Hematopoietic multipotent progenitor cell (in vitro differentiated cells): Measurements from ENCODE around the gene GRM7. TPM values are rescaled to one million over a fixed set of nuclear protein-coding genes. Genes with fewer than 3 reads are reported as not detected.

ENCODE experiments used
- DNase-seq, 3 donors: peaks; one replicate each; pipeline ENCODE4 v3.0.0-alpha.2; 2011 to 2015; ENCODE audit warnings: low read depth in 2 of 3, low spot score in 2 of 3
- total RNA-seq: library from RNA; depleted of rRNA; stranded (reverse); fragments of >200 nt; gene quantifications from one replicate; pipeline ENCODE4 v1.2.3, GENCODE V29; 2012

GRM7 gene
- total RNA-seq, 1 donor = under 0.01 TPM

DNA sequence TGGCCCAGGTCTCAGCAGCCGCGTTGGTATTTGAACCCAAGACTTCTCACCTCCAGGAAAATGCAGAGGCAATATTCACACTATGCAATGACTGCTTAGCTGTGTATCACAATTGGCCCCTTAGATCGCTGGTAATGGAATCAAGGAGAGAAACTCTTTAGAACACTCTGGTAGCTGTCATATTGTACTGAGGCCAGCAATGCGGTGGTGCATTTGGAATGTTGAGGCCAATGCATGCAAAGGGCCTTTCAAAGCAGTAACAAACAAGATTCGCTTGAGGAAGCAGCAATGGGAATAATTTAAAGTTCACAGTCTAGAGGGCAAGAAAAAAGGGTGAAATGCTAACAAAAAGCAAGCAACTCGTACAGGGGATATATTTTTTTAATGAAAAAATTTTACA is 764.1 kb downstream of the GRM7 start:
- no peak for DNase-seq

DNA sequence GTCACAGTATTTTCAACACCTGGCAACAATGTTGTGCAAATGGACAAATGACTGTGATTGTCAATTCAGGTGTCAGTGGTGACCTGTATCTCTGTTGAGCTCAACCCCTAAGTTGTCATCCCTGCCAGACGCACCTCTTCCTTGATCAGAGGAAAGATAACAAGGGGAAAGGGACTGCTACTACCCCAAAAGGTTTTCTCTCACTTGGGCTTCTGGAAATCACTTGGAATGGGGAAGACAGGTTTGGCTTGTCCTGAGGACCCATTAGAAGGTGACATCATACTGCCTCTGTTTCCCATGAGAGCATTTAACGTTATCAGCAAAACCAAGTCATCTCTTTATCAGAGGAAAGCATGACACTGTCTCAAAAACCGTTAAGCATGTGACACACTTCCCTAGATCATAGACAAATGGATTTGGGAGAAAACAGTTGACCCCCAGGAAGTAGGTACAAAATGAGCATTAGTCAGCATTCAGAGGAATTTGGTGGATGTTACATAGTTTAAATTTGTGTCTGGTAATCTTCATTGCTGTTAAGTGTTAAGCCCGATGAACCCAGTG is 769.5 kb downstream of the GRM7 start:
- no peak for DNase-seq

DNA sequence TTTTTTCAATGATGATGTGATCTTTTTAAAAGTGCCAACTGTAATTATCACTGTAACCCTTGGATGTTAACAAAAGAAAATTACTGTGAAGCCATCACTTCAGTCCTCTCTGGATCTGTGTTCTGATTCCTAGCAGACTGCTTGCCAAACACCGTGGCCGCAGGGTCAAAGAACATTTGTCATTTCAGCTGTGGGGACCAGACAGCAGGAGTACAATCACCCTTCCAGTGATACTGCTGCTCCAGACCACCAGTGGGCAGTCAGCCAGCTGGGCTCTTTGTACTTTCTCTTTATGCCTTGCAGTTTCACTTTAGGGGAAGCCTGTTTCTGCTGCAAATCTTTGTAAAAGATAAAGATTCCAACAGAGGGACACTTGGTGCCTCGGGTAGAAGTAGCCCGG is 770.0 kb downstream of the GRM7 start:
- peak in 2 of 3 donors; percentile 58 to 83 for DNase-seq

DNA sequence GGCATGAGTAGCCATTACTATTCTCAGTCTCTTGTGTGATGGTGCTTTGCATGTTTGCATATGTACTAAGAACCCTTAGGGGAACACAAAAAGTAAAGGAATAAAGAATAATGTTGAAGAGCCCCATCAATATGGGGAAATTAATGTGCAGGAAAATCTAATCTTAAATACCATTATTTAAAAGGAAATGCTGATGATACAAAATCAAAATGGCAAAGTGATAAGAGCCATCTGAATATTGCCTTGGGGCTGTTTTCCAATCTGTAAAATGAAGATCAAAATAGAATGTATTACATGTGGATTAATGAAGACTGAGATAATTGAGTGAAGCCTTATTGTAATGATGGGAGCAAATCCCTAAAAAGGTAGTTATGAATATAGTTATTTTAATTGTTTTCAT is 771.4 kb downstream of the GRM7 start:
- no peak for DNase-seq

DNA sequence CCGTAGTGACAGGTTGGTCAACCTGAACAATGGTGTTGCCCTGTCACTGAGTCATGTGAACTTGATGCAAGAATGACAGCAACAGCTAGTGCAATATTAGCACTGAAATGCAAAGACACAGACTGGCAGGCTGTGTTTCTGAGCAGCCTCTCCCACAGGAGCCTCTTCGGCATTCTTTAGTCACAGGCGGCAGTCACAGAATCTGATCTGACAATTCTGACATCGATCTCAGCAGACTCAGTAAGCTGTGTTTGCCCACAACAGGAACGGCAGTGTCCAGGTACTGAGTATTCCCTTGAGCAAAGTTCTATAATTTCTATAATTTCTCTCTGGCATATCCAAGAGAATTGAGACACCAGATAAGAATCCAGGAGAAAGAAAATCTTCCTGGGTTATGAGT is 776.8 kb downstream of the GRM7 start:
- no peak for DNase-seq

DNA sequence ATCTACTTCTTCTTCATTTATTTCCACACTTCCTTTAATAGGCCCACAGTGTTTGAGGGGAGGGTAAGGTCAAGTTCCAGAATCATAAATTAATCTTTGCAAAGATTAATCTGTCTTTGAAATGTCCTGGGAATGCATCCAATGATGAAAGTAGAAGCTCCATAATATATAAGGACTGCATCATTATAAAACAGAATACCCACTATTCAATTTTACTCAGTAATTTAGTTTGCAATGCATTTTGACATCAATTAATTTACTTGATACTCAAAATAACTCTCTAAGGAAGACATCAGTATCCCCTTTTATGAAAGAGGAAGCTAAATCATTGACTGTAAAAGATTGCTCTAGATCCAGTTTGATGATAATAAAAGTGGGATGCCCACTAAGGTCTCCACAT is 777.2 kb downstream of the GRM7 start:
- no peak for DNase-seq

DNA sequence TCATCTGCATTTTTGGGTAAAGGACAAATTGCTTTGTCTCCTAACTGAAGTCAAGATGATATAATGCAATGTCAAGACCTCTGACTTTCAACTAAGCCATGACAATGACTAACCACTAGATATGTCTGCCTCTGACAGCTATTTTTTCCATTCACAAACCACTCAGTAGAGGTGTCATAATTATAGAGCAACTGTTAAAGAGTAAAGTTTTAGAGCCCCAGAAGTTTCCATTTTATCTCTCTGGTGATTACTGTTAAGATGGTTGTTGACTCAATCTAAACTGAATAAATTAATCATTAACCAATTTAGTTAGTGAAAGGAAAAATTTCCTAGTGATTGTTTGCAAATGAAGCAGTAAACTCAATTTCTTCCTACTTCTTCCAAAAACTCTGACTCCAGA is 779.9 kb downstream of the GRM7 start:
- no peak for DNase-seq

DNA sequence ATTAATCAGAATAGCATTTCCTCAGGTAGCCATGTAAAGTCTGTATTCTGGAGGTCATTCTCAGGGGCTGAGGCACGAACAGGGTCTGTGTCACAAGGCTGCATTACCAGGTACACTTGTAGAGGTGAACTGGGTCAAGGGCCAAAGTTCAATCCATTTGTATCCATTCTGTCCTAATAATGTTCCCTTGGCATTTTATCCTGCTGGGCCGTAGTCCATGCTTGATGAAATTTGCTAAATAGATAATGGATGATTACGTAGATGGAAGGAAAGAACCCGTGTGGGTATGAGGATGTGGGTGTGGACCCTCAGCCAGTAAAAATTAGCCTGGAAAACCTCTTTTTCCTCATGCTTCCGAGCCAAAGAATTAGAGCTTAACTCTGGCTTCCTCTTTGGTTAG is 785.9 kb downstream of the GRM7 start:
- DNase-seq = no peak

DNA sequence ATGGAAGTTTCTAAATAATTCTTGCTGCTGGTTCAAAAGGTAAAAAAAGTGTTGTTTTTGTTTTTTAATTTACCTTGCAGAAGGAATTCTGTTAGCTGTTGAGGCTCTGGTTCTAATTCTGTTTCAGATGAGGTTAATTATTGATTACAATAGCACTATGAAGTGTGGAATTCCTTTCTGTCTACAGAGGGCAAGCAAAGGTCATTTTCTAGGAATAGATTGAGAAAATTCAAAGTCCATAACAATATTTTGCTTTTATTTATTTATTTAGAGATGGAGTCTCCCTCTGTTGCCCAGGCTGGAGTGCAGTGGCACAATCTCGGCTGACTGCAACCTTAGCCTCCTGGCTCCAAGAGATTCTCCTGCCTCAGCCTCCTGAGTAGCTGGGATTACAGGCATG is 789.6 kb downstream of the GRM7 start:
- no peak for DNase-seq

DNA sequence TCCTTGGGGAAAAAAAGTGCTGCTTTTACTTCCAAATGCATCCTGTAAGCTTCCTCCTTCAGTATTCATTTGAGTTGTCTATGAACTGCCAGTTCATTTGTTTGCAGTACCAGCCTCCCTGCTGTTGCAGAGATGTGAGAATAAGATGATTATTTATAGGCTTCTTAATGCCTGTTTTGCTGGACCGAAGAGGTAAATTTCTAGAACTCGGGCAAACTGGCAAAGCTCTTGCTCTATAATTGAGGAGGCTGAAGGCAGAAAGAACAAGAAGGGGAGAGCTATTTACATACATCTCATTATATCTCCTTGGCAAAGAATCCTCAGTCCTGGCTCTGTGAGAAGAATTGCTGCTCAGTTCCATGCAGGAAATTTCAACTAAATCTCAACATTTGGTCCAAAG is 790.4 kb downstream of the GRM7 start:
- DNase-seq = no peak

DNA sequence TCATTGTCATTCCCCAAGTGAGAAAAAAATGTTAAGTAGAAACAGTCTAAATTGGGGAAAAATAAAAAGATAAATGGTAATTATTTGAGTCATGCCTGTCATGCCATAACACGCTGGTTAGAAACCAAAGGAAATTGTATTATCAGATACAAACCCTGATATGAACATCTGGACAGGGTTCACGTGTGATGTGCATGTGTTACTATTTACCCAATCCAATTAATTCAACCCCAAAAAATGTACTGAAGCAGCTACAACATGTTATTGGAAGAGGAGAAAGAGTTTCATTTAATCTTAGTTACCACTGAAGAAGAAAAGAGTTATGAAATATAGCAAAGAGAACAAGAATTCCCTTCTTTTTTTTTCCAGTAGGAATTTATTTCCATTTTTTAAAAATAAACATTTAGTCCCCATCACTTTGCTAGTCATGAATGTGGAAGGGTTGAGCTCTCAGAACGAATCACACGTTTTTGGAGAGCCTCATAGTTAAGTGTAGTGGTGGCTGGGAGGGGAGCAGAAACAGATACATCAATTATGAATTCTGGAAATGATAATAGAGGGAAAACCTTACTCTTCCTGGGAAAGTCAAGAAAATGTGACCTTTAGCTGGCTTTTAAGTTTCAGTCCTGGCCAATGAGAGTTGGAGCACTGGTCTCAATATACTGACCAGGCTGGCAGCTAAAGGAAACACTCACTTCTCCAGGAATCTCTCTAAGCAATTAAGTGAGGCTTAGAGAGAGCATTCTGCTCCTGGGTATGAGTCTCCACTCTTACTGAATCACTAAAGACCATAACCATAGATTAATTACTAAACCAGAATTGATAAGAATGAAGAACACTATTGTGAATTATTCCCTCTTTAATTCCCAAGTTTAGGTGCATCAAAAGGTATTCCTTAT is 796.5 kb downstream of the GRM7 start:
- no peak for DNase-seq

DNA sequence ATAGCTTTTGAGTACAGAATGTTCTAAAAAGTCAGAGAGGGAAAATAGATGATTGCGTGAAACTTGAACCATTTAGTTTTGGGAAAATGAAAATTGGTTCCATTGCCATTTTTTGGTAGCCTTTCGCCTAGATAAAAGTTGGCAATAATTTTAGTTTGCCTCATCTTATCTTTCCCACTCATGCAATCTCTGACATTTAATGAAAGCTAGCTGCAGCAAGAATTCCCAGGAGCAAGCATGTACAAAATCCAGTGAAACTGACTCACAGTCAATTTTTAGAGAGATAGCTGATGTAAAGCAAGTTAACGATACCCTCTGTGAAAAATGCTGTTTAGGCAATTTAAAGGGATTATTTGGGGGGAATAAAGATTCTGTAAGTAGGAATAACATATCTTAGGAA is 797.4 kb downstream of the GRM7 start:
- no peak for DNase-seq

DNA sequence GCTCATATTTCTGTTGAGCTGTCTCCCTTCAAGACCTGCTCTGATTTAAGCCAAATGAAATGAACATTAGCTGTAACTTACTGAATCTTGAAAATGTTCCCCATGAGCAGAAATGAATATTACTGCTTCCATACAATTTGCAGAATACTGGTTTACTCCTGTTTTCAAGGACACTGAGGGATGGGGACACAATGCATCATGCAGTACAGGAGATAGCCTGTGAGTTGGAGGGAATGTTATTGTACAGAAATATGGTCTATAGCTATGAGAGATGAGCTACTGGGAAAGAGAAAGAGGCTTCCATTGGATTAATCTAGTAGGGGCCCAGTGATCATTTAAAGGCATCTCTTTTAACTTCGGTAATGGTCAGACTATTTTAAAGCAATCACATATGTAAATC is 798.2 kb downstream of the GRM7 start:
- no peak for DNase-seq

DNA sequence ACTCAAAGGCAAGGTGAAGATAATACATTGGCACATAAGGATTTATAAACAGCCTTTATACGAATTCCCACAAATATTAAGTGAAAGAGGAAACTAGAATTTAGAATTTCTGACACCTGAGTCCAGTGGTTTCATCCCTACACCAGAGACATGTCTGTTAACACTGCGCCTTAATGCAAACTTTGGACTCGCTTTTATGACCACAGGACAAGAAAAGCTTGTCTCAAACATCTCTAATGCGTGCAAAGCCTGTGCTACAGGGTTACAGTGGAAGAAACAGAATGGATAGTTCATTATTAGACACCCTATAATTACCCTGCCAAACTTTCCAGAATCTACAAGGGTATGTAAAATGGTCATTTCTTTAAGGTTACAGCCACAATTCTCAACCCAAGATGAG is 802.9 kb downstream of the GRM7 start:
- DNase-seq = no peak

DNA sequence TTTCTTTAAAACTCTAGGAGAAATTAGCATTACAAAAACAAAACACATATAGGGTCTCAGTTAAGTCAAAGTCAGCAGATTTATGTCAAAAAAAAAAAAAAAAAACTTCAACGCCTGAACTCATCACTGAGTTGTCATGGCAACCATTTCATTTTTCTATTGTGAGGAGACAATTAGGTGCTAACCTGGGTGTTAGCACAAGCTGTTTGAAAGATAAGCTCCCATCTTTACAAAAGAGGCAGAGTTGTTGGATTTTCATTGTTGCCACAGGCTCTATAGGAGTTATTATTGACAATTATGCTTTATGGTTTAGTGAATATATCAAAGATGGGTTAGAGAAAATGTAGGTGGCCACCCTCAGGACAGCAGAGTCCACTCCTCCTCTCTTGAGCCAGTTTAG is 806.9 kb downstream of the GRM7 start:
- no peak for DNase-seq

DNA sequence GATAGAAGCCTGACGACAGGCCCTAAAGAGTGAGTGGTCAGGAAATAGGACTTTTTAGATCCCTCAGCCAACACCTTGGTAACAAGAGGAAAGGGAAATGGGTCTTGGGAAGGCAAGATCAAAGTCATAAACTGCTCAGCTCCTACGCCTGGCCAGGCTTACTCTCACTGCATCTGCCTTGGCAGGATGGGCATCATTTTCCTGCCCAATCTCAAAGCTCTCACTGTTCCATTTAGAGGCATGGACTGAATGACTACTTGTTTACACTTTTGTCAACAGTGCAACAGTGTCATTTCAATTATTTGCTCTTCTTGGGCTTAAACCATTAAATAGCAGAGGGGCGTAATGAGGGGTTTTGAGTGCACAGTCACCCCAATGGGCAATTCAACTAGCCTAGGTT is 808.7 kb downstream of the GRM7 start:
- DNase-seq = no peak

DNA sequence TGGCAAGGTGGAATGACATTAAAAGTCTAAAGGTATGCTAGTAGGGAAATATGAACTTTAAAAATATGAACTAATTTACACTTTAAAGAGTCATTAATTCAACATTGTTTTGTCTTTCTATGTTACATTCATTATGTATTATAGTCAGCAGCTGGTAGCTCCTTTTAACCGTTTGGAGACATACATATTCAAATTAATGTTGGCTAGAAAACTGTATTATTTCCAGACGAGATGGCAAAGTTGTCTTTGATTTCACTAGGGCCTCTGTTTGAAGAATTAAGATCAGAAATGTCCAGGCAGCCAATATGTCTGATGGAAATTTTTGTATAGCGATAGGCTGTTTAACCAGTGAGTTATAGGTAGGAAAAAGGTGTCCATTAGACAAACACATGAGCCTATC is 817.6 kb downstream of the GRM7 start:
- no peak for DNase-seq

DNA sequence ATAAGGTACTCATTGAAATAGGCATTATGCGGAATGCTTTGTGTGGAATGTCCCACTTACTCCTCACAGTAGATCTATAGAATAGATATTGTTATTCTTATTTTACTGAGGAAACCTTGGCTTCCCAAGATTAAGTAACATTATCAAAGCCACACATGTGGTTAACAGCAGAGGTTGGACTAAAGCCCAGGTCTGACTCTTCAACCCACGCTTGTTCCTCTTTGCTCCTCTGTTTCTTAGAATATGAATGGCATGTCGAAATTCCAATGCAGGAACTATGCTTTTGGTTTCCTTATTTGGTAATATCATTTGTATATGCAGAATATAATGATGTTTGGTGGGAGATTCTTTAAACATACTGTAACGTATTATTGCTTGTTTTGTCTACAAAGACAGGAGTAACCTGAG is 821.9 kb downstream of the GRM7 start:
- peak in 2 of 3 donors; percentile 50 to 76 for DNase-seq

DNA sequence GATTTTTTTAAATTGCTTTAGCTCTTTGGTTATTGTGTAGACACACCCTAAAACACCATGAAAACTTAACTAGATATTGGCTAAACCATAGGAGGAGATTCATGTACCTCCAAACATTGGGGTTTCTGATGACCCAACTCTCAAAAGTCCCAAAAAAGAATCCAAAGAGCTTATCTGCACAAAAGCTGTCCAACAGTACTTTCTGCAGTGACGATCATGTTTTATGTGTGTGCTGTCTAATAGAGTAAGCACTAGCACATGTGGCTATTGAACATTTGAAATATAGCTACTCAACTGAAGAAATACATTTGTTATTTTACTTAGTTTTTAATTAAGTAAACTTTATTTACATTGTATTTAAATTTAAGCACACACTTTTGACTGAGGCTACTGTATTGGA is 822.5 kb downstream of the GRM7 start:
- DNase-seq = no peak

DNA sequence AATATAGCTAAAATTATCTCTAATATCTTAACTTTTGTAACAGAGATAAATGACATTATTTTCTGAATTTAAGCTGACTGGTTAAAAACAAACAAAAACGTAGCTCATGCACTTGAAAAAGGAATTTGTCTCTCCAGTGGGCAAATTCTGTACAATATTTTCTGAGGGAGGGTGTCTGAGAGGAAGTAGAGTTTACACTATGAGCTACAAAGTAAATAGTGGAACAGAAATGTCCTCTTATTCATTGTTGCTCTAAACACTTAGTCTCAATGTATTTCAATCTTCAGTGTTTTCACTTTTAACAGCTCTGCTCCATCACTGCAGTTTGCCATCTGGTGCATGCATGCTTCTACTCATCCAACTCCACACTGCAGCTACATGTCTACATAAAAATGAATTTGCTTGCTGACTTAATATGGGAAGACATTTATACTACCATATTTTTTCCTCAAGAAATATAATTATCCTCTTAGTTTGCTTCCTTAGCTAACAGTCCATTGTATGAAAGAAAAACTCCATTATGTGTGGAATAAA is 823.3 kb downstream of the GRM7 start:
- peak in 1 of 3 donors; percentile 1 for DNase-seq

DNA sequence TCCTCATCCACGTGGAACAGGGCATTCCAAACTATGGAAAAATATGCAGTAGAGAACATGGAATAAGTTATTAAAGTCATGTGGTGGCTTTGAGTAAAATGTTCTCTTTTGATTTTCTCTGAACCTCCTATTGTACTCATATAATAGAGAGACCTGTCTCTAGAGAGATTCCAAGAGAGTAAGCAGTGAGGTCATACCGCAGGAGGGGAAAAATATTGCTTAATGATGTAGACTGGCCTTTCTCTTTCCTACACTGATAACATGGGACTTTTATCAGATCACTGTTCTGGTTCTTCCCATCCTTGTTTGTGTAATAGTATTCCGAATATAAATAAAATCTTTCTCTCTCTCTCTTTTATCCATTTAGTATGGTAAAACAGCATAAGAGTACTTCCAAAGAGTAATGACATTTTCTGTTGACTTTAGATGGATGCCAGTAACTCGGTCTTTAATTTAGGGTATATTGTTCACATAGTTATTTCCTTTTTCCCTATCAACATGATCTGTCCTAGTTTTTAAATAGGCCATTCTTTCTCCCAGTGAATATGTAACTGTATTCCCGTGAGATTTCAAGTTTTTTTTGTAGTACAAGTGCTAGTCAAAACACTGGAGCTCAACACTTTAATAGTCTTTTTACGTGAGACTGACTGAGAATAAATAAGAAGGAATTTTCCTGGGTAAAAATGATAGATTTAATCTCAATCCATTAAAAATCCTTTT is 826.7 kb downstream of the GRM7 start:
- no peak for DNase-seq

DNA sequence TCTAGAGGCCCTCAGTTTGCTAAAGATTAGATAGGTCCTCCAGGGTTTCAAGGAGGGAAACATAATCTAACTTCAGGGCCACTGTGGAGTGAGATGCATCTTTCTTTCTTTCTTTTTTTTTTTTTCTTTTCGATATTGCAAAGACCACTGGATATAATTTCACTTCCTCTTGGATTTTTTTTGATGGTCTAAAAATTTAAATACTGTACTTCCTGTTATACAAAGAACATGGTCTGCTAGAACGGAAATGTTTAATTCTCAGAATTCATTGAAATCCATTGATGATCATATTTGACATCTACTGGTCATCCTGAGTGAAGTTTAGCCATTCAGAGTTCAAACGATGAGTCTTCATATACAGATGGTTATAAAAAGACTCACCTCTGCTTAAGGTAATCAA is 832.0 kb downstream of the GRM7 start:
- no peak for DNase-seq
